Activated T-helper 1 cell treated with anti-CD3 and anti-CD28 coated beads, Interleukin-2, amount 50 U/mL, for 16 hours (primary cell): ENCODE measurements around the gene FAS.

Source experiments
- DNase-seq, 2 donors: peaks; one replicate each; pipeline ENCODE4 v3.0.0-alpha.2; 2020; ENCODE audit warnings: low read depth in 1 of 2, low spot score in 1 of 2

Gene FAS

GRCh38 chr10:89035461-89035860, 44.9 kb downstream of the FAS start:
- no peak for DNase-seq

- no peak for DNase-seq
Measured at GRCh38 chr10:89037096-89037495, 46.5 kb downstream of the FAS start.

GRCh38 chr10:89042562-89042961, 52.0 kb downstream of the FAS start:
- DNase-seq, result no peak

- no peak for DNase-seq
Measured at GRCh38 chr10:89043052-89043451, 52.5 kb downstream of the FAS start.

GRCh38 chr10:89047397-89047796, 56.8 kb downstream of the FAS start:
- DNase-seq, result no peak

- no peak for DNase-seq
Measured at GRCh38 chr10:89051593-89051992, 61.0 kb downstream of the FAS start.

GRCh38 chr10:89053555-89053954, 63.0 kb downstream of the FAS start:
- DNase-seq, result no peak

- no peak for DNase-seq
Measured at GRCh38 chr10:89055159-89055558, 64.6 kb downstream of the FAS start.

- no peak for DNase-seq
Measured at GRCh38 chr10:89062861-89063260, 72.3 kb downstream of the FAS start.

- DNase-seq, result no peak
Measured at GRCh38 chr10:89063465-89063864, 72.9 kb downstream of the FAS start.

- DNase-seq, result no peak
Measured at GRCh38 chr10:89064748-89065147, 74.2 kb downstream of the FAS start.
